Osteocyte (in vitro differentiated cells): Measurements from ENCODE around the gene TUBE1. TPM values are rescaled to one million over a fixed set of nuclear protein-coding genes. Genes with fewer than 3 reads are reported as not detected.

Experiments
- DNase-seq: peaks from one replicate; pipeline ENCODE4 v3.0.0; 2021; ENCODE audit warnings: mixed read lengths; ENCODE audit not compliant: unreplicated experiment; ENCODE audit errors: extremely low spot score
- H3K27ac Mint-ChIP-seq: one replicate; pipeline ENCODE4 v1.8.0; 2021; ENCODE audit warnings: mild to moderate bottlenecking, mixed read lengths; ENCODE audit not compliant: unreplicated experiment
- H3K27me3 Mint-ChIP-seq: one replicate; pipeline ENCODE4 v1.8.0; 2021; ENCODE audit warnings: mixed read lengths; ENCODE audit not compliant: unreplicated experiment
- H3K36me3 Mint-ChIP-seq: one replicate; pipeline ENCODE4 v1.8.0; 2021; ENCODE audit warnings: mixed read lengths; ENCODE audit not compliant: unreplicated experiment
- H3K4me1 Mint-ChIP-seq: one replicate; pipeline ENCODE4 v1.8.0; 2021; ENCODE audit warnings: mixed read lengths; ENCODE audit not compliant: unreplicated experiment
- H3K4me3 Mint-ChIP-seq: one replicate; pipeline ENCODE4 v1.8.0; 2021; ENCODE audit warnings: mild to moderate bottlenecking, moderate library complexity, mixed read lengths; ENCODE audit not compliant: unreplicated experiment
- H3K9me3 Mint-ChIP-seq: one replicate; pipeline ENCODE4 v1.8.0; 2021; ENCODE audit warnings: mixed read lengths; ENCODE audit not compliant: unreplicated experiment
- CTCF ChIP-seq: fragments of 200-600 bp; sonication (generic); IDR thresholded peaks from 2 replicates; pipeline ENCODE4 v1.5.0; 2021; ENCODE audit warnings: antibody characterized with exemption, mild to moderate bottlenecking, moderate library complexity
- long read RNA-seq: library from polyadenylated mRNA; unstranded; transcript quantifications from one replicate; pipeline ENCODE4 v2.0.0, GENCODE V29; 2021
- total RNA-seq: library from RNA; stranded (reverse); gene quantifications from 2 replicates; pipeline ENCODE4 v1.2.1, GENCODE V29; 2021

The TUBE1 gene
- 27.2 and 27.6 TPM in 2 replicates for total RNA-seq
- long read RNA-seq, transcript TUBE1-201 (6 exons, 726 nt) = minor isoform, 9 of 160 reads
- long read RNA-seq, transcript TUBE1-202 (12 exons, 2,142 nt) = major isoform, 99 of 160 reads
- long read RNA-seq, partial matches to known transcripts = 18 of 160 reads
- long read RNA-seq, other reads (novel, unspliced or antisense) = 33 of 160 reads

DNA sequence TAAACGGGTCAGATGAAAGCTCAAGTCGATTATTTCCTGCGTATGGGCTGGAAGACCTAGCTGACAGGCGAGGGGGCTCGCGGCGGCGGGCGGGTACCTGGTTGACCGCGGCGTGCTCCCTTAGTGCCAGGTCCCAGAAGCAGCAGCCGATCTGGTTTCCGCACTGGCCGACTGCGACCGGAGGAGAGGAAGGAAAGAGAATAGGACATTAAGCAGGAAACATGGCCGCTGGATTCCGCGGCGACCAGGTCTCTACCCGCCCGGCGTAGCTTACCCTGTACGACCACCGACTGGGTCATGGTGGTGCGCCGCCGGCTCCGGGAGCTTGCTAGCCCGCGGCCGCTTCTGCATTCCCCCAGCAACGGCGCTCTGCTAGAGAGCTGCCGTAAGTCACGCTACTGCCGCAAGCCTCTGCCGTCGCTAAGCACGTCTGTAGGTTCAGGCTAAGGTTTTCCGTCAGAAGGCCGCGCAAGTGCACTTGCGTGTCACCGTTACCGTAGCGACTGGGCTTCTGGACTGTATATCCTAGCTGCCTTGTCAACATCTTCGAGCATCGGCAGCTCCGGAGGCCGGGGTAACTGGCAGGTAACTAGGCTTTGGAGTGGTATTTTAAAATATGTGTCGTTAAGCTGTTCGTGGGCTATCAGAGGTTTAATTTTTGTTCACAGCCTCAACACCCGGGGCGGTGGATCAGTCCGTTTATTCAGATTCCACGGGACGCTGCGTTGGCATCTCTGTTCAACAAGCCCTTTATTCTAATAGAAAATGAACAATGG lies at the start of gene TUBE1, which contains the start of gene FAM229B:
TUBE1 (minus strand) TSS at position 347 of the 776 bp plus-strand sequence; CDS start at position 299, 48 bp downstream.
FAM229B (plus strand) TSS at position 456 of the 776 bp plus-strand sequence. CDS start 11,693 bp downstream, outside the sequence.
- no peak within 1 kb of the TSS for H3K4me3 Mint-ChIP-seq
- no peak for TF ChIP-seq CTCF
- peaks cover 18% of the 10 kb centered on the region for H3K36me3 Mint-ChIP-seq
- H3K9me3 Mint-ChIP-seq = no peaks in the 10 kb centered on the region
- DNase-seq = peak; percentile 96
- H3K4me1 Mint-ChIP-seq = peaks cover 4% of the 10 kb centered on the region
- no peak within 1 kb of the TSS for H3K27ac Mint-ChIP-seq
- H3K27me3 Mint-ChIP-seq = peaks cover 2% of the 10 kb centered on the region

DNA sequence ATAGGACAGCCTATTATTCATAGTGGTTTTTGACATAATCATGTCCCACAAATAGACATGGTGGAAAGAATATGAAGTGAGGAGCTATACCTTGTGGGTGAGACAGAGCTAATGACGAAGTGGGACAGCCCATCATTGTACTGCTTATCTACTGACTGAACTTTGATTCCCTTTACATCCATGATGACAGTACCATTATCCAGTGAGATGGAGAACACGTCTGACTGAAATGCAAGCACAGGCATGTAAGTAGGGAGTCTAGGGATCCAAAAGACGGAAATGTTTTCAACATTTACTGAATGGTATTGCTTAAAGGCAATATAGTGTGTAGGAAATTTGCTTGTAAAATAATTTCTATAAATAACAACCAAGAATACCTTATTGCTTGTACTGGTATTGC lies 43.6 kb upstream of the TUBE1 start:
- Mint-ChIP-seq H3K27me3 (no peaks in the 10 kb centered on the region), H3K9me3 (no peaks in the 10 kb centered on the region), H3K4me3 (no peak overlapping the region), H3K27ac (no peak overlapping the region), H3K4me1 (no peaks in the 10 kb centered on the region), H3K36me3 (peaks cover 79% of the 10 kb centered on the region)
- no peak for TF ChIP-seq CTCF
- DNase-seq = no peak

DNA sequence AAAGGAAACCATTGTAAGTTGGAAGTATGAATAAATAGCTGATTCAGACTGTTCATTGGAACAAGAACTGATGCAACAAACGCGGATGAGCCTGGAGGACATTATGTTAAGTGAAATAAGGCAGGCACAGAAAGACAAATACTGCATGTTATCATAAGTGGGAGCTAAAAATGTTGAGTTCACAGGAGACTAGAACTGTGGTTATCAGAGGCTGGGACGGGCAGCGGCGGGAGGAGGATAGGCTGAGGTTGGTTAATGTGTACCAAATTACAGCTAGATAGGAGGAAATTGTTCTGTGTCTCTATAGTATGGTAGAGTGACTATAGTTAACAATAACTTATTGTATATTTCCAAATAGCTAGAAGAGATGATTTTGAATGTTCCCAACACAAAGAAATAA lies 40.9 kb upstream of the TUBE1 start:
- Mint-ChIP-seq H3K27ac (no peak overlapping the region), H3K4me1 (no peaks in the 10 kb centered on the region), H3K36me3 (peaks cover 81% of the 10 kb centered on the region), H3K27me3 (no peaks in the 10 kb centered on the region), H3K4me3 (no peak overlapping the region), H3K9me3 (no peaks in the 10 kb centered on the region)
- DNase-seq = no peak
- TF ChIP-seq CTCF = no peak

DNA sequence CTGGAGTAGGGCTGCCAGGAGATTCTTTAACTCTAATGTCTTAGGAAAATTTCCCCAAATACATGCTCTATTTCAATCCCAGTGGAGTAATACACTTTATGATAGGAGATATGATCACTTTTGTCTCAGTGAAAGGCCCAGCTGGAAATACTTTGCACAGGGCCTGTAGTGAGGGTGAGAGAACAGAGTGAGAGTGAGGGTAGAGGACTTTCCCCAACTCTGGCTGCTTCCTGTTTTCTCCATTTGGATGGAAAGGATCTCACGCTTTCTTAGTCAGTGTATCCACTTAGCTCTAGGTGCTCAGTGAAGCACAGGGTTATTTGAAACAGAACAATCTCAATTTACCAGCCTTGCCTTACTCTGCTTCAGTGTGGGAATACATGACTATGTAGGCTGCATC lies 36.7 kb upstream of the TUBE1 start:
- H3K27ac Mint-ChIP-seq = no peak overlapping the region
- peaks cover 83% of the 10 kb centered on the region for H3K36me3 Mint-ChIP-seq
- TF ChIP-seq CTCF = no peak
- no peaks in the 10 kb centered on the region for H3K9me3 Mint-ChIP-seq
- DNase-seq = no peak
- H3K4me3 Mint-ChIP-seq = no peak overlapping the region
- H3K4me1 Mint-ChIP-seq = no peaks in the 10 kb centered on the region
- no peaks in the 10 kb centered on the region for H3K27me3 Mint-ChIP-seq

GRCh38 chr6:112122756-112123155 lies 35.5 kb upstream of the TUBE1 start:
- Mint-ChIP-seq H3K4me3 (no peak overlapping the region), H3K9me3 (no peaks in the 10 kb centered on the region), H3K27ac (no peak overlapping the region), H3K4me1 (no peaks in the 10 kb centered on the region), H3K36me3 (peaks cover 82% of the 10 kb centered on the region), H3K27me3 (no peaks in the 10 kb centered on the region)
- DNase-seq = no peak
- TF ChIP-seq CTCF = no peak
